Measurements from ENCODE around the gene QSER1.

QSER1 gene

DNA sequence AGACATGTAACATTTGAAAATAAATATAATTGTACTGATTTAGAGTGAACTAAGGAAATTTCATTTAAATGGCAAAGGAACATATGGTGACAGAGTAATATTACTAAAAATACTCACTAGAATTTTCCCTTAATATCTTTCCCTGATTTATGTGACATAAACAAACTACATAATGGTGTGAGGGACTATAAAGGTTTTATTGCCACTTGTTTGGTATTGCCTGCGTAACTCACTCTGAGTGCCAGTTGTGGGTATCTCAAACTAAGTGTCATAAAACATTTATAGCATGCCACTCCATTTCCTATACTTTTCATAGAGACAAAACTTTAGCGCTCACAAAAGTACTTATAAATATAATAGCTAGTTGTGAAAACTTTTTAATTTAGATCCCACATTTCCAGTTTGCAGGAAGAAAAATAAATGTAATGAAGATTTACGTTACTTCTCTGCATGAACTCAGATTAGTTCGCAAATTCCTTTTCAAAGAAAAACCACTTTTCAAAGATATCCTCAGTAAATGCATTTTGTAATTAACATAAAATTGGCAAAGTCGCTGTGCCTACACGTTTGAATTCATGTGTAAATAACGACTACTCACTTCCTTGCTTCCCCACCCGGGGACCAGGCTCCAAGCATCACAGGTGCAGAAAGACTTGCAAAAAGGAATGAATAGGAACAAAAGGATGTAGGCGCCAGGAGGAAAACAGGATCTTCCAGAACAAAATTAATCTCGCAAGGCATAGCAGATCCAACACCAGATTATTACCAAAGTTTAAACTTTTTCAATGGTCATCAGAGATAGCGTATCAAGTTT, 1.6 kb upstream of the QSER1 start:
- no peak for DNase-seq (ENCODE audit: low read depth in 2 of 2)

DNA sequence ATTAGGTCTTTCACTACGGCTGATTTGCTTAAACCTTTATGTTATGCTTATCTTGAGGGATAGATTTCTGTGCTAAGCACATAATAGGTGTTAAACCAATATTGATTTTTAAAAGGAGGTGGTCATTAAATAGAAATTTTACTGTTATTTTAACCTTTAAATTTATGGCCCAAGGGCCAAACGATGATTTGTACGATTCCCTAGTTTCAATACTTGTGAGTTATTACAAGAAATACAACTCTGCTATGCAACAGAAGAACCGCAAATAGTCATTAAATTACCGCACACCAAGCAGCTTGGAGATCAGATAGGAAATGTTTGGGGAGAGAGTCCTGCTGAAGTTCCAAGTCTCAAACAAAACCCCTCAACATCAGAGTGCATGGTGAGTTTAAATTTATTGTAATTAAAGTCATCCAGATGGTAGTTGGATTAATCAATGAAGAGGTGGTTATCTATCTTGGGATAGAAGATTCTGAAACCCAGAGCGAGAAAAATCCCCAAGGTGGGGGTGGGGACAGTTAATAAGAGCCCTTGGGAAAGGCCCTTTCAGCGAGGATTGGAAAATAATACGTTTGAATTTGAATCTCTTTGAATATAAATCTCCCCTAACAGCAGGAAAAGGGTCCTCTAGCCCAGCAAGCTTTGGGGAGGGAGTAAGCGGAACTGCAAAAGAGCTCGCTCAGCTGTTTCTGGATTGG, 805 bp upstream of the QSER1 start:
- DNase-seq (ENCODE audit: low read depth in 2 of 2): no peak

DNA sequence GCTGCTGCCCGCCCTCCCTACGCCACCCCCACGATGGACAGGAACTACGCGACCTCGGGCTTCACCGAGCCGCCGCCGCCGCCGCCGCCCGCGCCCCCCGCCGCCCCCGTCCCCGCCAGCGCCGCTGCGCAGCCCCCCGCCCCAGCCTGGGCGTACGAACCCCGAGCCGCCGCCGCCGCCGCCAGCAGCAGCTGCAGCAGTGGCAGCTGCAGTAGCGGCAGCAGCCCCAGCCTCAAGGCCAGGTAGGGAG, 407 bp downstream of the QSER1 start:
- no peak for DNase-seq (ENCODE audit: low read depth in 2 of 2)

DNA sequence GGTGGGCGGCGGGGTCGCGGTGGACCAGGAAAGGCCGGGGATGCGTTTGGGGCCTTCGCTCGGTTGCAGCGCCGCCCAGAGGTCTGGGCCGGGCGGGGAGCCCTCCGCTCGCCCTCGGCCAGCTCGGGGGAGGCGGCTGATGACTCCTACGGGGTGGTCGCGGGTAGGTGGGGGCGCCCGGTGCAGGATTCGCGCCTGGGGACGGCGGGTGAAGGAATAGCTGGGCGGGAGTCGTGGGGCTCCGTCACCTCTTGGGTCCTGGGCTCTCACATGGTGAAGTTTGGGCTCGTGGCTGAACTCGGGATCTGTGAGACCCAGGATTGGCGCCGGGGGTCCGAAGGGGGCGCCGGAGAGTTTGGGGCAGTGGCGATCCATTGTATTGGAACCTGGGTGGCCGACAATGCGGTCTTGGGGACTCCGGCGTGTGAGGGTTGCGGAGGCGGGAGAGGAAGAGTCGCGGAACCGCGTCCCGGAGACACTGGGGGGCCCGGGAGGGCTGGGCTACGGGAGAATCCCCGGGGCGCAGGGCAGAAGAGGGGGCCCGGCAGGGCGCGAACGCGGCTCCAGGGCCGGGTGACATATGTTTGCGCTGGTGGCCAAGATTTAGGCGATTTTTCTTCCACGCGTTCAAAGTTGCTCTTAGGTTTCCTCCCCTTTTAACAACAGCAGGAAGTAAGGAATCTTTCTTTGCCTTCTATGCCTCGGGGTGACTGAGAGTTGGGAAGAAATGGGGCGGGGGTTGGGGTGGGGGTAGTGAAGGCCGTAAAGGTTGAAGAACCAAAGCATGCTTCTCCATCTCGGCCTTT, 935 bp downstream of the QSER1 start:
- peak; percentile 24 to 39 for DNase-seq (ENCODE audit: low read depth in 2 of 2)

DNA sequence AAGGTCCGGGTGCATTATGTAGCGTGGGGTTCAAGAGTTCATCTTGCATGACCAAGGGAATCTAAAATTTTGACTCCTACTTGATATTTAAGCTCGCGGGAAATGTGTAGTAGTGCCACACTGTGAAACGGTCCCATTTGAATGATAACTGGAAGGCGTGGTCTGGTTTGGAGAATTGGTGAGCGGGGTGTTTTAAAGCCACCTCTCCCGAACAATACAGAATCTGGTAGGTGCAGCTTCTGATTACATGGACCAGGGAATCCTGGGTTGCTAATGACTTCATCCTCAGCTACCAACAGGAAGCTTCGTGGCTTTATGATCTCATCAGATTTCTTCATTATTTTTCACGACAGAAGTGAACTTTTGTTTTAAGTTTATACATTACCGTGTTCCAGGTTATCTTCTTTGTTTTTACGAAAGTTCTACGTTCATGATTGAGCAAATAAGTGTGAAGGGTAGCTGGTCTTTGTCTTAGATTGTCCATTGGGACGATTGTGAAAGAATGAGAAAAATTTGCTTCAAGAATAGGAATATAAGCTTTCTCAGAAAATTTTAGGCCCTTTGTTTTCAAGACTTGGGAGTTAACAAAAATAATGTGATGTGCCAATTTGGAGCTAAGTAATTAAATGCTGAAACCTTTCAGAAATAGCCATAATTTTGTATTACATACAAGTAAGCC, 1.7 kb downstream of the QSER1 start:
- peak in 1 of 2 donors; percentile 16 for DNase-seq (ENCODE audit: low read depth in 2 of 2)

DNA sequence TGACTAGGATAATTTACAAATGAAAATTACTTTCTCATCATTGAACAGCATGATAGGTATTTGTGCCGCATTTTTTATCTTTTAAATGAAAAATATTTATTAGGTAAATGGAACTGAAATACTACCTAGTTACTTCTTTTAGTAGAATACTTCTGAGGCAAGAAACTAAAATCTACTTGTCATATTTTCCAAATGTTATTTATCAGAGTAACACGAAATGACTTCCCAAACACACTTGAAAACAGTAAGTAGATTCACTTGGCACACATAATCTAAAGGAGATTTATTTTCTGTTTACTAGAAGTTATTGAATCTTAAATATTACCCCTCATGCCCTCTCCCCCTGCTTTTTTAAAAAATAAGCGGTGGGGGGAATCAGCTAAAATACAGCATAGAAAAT, 2.3 kb downstream of the QSER1 start:
- DNase-seq (ENCODE audit: low read depth in 2 of 2): no peak

DNA sequence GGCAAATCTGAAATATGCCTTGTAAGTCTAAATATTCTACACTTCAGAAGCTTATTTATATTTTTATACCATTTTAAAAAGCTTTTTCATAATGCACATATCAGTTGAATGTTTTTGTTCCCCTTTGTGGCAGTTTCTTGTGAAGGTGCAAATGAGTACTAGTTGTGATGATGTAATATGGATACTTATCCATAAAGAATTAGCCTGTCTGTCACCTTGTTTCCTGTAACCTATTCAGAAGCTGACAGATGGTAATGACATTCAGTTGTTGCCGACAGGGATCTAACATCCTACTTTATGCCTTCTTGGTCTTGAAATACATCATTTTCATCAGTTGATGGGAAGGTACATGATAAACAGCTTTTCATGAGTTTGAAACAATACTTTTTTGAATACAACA, 2.9 kb downstream of the QSER1 start:
- DNase-seq (ENCODE audit: low read depth in 2 of 2): no peak

DNA sequence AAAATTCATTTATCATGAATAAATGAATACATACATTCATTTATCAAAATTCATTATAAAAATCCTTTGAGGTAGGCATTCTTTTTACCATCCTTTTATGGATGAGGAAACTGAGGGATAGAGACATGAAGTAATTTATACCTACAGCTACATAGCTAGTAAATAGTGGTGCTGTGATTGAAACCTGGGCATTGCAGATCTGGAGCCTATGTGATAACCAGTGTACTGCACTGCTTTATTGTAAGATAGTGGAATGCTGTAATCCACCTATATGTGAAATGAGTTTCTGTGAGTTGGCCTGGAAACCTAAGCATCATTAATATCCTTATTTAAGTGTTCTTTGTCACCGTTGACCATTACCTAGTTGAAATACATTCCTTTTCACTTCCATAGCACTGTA, 4.5 kb downstream of the QSER1 start:
- no peak for DNase-seq (ENCODE audit: low read depth in 2 of 2)

DNA sequence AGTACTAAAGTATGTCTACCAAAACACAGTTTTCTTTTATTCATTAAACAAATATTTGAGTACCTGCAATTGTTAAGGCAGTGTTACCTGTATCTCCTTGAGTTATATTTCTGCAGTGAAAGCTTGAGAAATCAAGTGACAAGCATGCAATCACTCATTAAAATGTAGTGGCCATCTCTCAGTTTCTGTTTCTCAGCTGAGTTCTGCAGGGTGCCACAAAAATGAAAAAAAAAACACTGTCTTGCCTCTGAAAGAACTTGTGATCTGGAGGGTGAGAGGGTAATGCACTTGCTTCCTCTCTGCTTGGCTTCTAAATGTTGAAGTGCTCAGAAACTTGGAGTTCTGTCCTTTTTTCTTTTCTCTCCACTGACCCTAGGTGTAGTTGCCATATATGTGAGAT, 6.8 kb downstream of the QSER1 start:
- DNase-seq (ENCODE audit: low read depth in 2 of 2): no peak

DNA sequence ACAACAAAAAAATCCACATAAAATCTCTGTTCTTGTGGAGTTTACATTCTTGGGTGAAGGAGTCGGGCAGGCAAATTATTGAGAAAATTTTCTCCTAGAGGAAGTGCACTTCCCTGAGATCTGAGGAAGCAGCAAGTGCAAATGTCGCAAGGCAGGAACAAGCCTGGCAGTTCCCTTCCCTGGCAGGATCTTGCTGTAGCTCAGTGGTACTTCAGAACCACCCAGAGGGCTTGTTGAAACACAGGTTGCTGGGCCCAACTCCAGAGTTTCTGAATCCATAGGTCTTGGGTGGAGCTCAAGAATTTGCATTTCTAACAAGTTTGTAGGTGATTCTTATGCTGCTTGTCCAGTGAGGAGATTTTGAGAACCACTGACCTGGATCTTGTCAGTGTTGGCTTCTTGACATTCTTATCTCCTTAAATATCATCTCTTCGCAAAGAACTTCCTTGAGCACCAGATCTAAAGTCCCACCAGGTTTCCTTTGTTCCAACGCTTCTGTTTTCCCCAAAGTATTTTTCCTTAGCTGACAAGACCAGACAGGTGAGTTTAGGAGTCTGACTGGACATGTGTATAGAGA, 9.6 kb downstream of the QSER1 start:
- no peak for DNase-seq (ENCODE audit: low read depth in 2 of 2)

DNA sequence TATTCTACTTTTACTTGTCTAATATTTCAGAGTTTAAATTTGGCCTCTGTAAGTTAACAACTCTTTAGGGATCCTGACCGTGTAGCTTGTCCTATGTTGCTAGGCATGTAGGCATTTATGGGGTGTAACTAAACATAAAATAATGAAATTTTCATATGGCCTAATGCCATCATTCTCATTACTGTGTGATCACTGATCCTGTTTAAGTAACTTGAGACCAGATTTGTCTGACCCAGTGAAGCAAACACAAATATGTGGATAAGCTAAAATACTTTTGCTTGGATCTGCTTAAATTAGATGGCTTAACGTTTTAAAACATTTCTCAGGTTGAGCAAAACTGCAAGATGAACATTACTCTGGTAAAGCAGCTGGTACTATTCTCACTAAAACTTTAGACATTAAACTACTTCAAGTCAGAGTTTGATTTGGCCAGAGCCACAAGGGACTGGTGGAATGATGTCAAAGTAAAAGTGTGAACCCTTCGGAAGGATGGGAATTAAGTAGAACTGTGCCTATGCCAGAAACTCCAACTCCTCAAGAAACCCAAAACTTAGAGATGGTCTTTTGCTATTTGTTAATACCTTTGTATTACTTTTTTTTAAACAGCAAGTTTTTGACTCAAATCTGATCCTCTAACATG, 12.5 kb downstream of the QSER1 start:
- no peak for DNase-seq (ENCODE audit: low read depth in 2 of 2)

DNA sequence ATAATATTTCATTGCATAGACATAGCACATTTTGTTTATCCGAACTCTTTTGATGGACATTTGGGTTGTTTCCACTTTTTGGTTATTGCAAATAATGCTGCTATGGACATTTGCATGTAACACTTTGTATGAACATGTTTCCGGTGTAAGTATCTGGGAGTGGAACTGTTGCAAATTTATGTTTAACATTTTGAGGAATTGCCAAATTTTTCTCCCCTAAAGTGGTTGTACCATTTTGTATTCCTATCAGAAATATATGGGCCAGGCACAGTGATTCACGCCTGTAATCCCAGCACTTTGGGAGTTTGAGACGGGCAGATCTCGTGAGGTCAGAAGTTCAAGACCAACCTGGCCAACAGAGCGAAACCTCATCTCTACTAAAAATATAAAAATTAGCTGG, 16.0 kb downstream of the QSER1 start:
- DNase-seq (ENCODE audit: low read depth in 2 of 2): no peak

DNA sequence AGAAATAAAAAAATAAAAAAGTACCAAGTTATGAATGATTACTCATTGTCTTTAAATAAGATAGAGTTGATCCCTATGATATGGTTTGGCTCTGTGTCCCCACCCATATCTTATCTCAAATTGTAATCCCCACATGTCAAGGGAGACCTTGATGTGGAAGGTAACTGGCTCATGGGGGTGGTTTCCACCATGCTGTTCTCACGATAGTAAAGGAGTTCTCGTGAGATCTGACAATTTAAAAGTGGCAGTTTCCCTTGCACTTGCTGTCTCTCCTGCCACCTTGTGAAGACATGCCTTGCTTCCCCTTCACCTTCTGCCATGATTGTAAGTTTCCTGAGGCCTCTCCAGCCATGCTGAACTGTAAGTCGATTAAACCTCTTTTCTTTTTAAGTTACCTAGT, 18.8 kb downstream of the QSER1 start:
- DNase-seq (ENCODE audit: low read depth in 2 of 2): no peak

DNA sequence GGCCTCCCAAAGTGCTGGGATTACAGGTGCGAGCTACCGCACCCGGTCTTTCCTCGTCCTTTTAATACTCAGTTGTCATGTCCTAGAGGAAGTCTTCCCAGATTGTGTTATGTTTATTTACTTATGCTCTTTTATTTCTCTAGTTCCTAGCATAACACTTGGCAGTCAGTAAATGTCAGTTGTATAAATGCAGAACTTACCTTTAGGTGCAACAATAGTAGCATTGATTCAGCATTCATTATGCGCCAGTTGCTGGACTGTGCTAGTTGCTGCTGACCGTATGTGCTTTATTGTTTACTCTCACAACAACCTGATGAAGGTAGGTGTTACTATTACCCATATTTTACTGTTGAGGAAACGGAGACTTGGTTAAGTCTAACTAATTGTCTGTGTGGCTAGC, 20.8 kb downstream of the QSER1 start:
- no peak for DNase-seq (ENCODE audit: low read depth in 2 of 2)

DNA sequence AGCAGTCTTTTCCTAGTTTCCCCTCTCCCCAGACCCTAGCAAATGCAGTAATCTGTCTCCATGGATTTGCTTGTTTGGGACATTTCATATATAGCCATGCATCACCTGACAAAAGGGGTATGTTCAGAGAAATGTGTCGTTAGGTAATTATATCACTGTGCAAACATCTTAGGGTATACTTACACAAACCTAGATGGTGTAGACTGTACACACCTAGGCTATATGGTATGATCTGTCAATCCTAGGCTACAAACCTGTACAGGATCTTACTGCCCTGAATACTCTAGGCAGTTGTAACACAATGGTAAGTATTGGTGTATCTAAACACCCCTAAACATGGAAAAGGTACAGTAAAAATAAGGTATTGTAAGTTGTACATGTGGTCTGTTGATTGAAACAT, 23.8 kb downstream of the QSER1 start:
- no peak for DNase-seq (ENCODE audit: low read depth in 2 of 2)

DNA sequence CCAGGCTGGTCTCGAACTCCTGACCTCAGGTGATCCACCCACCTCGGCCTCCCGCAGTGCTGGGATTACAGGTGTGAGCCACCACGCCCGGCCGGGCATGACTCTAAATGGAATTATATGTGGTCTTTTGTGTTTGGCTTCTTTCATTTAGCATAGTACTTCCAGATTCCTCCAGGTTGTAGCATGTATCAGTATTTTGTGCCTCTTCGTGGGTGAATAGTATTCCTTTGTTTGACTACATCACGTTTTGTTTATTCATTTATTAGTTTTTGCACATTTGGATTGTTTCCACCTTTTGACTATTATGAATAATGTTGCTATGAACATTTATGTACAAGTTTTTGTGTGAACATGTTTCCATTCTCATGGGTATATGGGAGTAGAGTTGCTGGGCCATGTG, 24.4 kb downstream of the QSER1 start:
- no peak for DNase-seq (ENCODE audit: low read depth in 2 of 2)

DNA sequence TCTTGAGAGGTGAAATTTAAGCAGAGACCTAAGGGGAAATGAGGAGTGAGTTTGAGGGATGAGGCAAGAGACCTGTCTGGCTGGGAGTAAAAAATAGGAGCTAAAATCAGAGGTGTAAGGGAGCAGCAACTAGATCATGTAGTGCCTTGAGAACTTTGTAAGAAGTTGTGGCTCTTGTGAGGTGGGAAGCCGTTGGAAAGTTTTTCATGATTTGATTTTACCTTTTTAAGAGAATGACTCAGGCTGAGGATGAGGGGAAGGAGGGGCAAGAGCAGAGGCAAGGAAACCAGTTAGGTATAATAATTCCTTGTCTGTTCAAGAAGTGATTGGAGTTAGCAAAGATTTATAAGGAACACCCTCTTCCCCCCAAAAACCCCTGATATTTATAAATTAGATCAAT, 25.8 kb downstream of the QSER1 start:
- no peak for DNase-seq (ENCODE audit: low read depth in 2 of 2)

DNA sequence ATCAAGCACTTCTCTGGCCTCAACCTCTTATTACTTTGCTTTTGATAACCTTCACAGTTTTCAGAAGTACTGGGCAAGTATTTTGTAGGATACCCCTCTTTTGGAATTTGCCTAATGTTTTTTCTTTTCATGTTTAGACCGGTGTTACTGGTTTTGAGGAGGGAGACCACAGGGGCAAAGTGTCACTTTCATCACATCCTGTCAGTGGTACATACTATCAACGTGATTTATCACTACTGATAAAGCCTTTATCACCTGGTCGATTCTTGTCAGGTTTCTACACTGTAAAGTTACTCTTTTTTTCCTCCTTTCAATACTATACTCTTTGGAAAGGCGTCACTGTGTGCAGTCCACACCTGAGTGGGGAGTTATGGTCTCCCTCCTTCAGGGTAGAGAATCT, 26.7 kb downstream of the QSER1 start:
- no peak for DNase-seq (ENCODE audit: low read depth in 2 of 2)

DNA sequence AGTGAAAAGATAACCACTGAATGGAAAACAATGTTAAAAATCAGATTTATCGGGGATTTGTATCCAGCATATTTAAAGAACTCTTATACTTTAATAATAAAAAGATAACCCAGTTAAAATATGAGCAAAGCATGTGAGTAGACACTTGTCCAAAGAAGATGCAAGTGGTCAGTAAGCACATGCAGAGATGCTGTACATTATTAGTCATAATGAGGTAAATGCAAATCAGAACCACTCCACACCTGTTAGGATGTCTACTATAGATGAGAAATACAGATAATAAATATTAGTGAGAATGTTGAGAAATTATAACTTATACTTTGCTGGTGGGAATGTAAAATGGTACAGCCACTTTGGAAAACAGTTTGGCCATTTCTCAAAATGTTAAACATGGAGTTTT, 28.0 kb downstream of the QSER1 start:
- no peak for DNase-seq (ENCODE audit: low read depth in 2 of 2)

DNA sequence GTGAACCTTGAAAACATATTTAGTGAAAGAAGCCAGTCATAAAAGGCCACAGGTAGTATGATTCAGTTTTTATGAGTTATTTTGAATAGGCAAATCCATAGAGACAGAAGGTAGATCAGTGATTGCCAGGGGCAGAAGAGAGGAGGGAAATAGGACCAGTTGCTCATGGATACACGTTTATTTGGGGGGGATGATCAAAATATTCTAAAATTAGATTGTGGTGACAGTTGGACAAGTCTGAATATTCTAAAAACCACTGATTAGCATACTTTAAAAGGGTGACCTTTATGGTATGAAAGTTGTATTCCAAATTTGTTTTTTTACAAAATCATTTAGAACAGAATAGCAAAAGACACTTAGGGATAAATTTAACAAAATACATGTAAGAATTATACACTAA, 28.6 kb downstream of the QSER1 start:
- DNase-seq (ENCODE audit: low read depth in 2 of 2): no peak

DNA sequence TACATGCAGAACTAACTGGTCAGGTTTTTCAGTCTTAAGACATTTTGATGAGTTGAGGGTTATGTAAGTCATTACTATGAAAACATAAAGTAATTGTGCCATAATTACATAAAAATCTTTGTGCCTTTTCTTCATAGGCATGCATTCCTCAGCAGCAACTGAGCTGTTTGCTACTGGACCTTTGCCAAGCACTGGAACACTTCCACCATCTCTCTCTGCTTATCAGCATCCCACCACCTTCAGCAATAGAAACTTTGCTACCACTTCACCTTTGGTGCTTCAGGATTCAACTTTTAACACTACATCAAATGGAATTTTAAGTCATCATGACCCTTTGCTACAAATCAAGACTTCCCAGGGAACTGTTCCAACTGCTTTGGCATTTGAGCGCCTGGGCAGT, 39.0 kb downstream of the QSER1 start:
- no peak for DNase-seq (ENCODE audit: low read depth in 2 of 2)

DNA sequence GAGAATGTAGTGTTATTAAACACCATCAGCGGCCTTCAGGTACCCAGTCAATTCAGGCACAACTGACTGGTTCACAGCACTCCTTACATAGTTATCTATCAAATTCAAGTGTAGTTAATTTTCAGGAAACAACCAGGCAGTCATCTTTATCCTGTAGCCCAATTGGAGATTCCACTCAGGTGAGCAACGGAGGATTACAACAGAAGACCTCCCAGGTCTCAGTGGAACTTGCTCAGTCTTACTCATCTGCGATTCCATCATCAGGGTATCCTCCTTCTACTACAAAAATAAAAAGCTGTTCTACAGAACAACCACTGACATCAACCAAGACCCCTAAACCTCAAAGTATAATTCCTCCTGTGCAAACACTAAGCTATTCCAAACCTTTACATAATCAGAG, 39.6 kb downstream of the QSER1 start:
- DNase-seq (ENCODE audit: low read depth in 2 of 2): no peak

Measured in stimulated activated CD8-positive, alpha-beta memory T cell treated with anti-CD3 and anti-CD28 coated beads, Interleukin-15, amount 100 ng/mL, for 48 hours (primary cell).